NCI-H82 (cell line): ENCODE data around the gene C16orf89.
"Not testable (repeated sequence)": the region's sequence is repeated elsewhere in the genome, so short reads cannot be mapped to it uniquely, and the experiment has no call there.

Experiments
- DNase-seq: peaks from one replicate; lab custom pipeline; 2025; lab: John Stamatoyannopoulos, UW

The C16orf89 gene

DNA sequence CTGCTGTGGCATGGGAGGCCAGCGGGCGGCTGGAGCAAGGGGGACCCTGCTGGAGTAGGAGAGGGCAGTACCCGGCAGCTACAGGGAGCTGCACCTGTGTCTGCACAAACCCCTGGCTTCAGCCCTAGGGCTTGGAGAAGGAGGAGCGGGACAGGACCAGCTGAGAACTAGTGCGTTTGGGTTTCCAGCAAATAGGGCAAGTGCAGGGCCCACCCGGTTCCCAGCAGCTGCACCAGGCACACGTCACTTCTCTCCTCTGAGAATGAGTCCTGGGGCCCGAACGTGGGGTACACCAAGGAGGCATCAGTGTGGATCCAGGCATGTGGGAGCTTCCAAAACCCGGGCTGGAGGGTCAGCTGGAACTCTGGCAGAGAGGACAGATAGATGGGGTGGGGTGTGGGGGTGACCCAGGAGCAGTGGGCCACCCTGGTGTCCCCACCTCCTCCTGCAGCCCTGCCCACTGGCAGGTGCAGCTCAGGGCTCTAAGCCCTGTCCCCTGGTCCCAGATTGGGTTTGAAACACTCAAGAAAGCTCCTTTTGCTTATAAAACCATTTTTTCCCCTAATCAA, 5.6 kb downstream of the C16orf89 start:
- DNase-seq: no peak

DNA sequence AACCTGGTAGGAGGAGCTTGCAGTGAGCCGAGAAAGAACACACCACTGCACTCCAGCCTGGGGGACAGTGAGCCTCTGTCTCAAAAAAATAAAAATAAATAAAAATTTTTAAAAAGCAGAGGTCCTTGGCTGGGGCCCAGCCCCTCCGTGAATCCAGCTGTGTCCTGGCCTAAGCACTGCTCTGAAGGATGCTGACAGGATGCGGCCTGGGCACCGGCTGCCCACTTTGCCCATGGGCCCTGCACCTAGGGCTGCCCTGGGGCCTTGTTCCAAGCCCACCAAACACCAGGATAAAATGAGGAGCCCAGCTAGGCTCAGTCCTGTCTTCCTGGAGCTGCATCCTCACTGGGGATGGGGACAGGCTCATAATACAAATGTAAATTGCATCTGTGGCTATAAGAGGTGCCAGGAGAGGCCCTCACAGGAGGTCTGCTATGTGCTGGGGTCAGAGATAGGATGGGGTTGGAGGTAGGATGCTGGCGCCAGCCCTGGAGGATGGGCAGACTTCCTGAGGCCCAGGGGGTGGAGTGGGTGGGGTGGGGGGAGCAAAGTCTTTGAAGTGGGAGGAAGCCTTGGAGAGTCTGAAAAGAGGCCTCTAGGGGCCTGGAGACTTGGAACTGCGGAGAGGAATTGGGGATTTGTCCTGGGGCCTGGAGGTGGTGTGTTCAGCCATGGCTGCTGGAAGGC, 6.2 kb downstream of the C16orf89 start:
- DNase-seq: no peak

DNA sequence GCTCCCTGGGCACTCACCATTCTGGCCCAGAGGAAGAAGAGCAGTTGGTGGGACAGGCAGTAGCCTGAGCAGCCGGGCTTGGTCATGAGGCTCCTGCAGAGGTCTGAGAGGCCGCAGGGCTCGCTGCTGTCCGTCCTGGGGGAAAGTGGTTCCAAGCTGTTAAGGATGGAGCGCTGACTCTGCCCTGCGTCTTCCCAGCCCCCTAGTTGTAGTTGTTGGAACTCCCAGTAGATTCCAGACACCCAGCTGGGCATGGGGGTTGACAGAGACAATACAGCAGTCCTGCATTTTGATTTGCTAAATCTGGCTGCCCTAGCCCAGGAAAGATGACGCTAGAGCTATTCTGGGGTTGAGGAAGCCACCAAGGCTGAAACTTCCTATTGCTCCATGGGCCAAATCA, 7.3 kb downstream of the C16orf89 start:
- DNase-seq: peak; percentile 45

DNA sequence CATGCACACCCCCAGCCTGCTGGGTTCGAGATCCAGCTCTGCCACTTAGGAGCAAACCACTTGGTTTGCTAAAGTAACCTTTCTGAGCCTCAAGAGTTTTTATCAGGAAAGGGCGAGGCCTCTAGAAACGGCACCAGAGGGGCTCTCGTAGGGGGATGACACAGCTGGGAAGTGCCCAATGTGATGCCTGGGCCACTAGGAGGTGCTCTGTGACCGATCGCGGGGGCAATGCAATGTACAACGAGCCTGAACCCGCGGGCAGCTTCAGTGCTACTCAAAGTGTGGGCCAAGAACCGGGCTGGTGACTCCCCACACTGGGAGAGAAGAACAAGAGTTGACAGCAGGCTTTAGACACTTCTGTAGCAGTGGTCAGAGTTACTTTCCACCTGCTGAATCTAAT, 9.4 kb downstream of the C16orf89 start:
- DNase-seq: peak; percentile 75

GRCh38 chr16:5054876-5055865, 10.6 kb downstream of the C16orf89 start:
- DNase-seq: no peak

DNA sequence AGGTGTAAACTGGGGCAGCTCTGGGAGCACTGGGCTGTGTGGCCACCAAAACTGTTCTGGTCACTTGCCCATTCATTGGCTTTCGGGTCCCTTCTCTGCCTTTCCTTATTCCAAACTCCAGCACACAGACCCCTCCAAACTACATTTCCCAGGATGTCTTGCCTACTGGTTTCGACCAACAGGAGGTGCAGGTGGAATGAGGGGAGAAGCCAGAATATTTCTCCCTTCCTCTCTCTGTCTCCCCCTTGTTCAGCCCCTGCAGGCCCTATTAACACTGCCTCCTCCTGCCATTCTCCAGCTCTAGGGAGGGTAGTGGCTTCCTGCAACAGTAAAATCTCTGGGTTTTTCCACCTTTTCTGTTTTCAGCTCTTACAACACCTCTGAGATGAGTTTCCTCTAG, 18.8 kb downstream of the C16orf89 start:
- no peak for DNase-seq

GRCh38 chr16:5045499-5046115, 20.1 kb downstream of the C16orf89 start:
- no peak for DNase-seq

- not testable (repeated sequence) for DNase-seq
Measured at GRCh38 chr16:5044581-5044980, 21.2 kb downstream of the C16orf89 start.

- DNase-seq: no peak
Measured at GRCh38 chr16:5044011-5044540, 21.7 kb downstream of the C16orf89 start.

DNA sequence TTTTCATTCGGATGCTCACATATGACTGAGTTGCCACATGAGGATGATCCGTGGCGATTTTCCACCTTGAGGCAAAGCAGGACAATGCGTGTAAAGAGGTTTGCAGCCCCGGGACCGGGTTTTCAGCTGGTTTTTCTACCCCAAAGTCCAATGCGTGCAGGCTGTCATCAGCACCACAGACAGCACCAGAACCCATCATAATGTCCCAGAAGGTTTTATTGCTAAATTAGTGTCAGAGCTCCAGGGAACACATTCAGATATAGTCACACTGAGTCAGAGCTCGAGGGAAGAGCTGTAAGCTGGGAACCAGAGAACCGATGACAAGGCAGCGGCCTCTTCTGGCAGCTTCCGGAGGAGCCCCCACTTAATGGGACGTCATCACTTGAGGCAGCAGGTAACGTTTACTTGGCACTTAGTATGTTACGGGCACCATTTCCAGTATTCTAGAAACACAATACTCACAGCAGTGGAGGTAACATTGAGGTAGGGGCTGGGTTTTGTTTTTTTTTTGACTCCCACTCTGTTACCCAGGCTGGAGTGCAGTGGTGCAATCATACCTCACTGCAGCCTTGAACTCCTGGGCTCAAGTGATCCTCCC, 23.1 kb downstream of the C16orf89 start:
- DNase-seq: peak; percentile 55

DNA sequence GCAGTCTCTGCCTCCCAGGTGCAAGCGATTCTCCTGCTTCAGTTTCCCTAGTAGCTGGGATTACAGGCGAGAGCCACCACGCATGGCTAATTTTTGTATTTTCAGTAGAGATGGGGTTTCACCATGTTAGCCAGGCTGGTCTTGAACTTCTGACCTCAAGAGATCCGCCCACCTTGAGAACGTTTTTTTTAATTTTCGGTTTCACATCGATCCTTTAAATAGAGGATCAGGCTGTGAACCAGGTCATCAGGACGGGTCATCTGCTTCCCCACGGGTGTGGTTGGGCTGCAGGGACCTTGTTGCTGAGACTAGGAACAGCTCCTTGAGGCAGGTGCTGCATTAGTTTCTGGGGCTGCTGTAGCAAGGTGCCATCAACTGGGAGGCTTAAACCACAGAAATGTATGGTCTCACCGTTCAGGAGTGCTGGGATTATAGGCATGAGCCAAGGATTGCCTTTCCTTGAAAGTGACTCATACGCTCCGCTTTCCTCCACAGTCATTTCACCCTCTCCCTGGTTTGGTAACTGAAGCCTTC, 24.1 kb downstream of the C16orf89 start:
- DNase-seq: no peak

DNA sequence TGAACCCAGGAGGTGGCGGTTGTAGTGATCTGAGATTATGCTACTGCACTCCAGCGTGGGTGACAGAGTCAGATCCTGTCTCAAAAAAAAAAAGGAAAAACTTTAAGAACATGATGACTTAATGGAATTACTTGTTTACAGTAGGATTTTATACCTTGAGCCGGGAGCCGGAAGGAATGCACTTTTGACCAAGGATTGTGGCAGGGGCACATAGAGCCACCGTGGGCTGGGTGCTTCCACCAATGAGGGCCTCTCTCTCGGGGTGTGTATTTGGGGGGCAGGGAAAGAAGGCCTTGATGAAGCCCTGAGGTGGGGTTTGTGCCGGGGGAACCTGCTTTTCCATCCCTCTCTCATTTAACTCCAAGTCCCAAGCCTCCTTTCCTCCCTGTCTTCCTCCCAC, 25.3 kb downstream of the C16orf89 start:
- DNase-seq: no peak

DNA sequence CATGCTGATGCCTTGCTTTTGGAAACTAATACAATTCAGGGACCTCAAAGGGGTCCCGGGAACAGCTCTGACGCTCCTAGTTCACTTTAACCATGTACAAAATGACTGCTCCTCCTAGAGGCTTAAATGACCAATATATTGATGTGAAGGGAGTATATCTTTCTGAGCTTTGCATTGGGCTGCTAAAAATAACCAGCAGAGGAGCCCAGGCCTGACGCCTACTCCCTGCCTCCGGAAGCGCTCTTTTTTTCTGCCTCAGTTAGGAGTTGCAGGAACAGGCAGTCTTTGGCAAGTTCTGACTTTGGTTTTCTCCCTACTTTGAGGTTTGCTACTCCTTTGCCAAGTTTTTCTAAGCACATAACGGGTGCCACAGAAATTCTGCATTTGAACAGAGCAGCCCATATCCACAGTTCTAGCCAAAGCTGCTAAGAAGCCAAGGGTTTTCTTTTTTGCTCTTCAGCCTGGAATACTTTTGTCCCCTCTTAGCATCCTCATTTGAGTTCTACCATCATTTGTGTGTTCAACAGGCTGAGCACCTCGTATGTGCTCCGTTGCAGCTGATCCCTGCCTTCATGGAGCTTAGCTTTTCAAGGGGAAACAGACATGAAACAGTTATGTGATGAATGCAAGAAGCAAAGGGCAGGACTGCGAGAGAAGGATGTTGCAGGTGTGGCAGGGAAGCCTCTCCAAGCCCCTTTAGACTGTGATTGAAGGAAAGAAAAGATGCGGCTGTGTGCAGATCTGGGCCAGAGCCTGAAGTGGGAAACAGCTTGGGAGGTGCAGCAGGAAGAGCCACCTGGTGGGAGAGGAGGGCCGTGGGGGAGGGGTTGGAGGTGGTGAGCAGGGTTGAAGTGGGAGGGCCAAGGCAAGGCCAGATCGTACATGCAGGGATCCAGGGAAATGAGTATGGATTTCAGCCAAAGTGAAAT, 29.3 kb downstream of the C16orf89 start:
- peak; percentile 23 for DNase-seq

GRCh38 chr16:5035909-5036227, 29.9 kb downstream of the C16orf89 start:
- no peak for DNase-seq

DNA sequence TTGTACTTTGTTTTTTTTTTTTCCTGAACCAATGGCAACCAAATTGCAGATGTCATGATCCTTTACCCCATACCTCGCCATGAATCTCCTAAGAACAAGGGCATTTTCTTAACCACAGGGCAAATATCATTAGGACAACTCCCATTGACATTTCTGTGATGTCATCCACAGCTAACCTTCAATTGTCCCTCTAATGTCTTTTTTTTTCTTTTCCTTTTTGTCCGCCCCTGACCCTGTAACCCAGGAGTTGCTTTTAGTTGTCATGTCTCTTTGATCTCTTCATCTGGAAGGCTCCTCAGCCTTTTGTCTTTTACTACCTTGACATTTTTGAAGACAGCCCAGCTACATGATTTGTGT, 31.6 kb downstream of the C16orf89 start:
- DNase-seq: no peak

DNA sequence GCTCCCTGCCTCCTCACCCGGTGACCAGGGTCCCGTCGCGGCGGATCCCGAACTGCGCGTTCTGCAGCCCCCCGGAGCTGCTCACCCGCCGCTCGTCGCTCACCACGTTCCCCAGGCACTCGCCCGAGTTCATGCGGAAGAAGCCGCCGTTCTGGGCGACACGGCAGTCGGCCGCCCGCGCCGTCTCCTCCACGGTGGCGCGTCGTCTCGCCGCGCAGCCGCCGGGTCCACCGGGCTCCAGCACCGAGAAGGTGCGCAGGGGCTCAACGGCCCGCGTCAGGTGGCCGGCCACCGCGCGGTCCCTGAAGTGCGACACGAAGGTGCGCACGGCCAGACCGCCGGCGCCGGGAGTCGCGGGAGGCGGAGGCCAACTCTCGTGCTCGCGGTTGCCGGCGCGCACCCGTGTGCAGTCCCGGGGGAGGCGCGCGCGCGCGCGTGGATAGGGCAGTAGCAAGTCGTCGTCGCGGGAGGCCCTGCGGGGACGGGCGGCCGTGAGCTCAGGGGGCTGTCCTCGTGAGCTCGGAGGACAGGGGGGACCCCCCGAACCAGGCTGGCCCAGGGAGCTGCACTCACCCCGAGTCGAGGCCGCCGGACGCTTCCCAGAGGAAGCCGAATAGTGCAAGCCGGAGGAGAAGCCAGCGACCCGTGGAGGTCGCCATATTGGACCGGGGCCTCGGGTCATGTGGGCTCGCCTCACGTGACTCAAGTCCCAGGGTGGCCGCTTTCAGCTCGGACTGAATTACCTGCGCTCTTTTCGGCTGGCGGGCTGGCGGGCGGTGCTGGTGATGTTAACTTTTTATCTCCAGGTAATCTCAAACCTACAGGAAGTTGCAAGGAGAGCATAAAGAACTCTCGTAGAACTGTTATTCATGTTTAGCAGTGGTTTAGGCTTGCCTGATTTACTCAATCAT, 32.2 kb downstream of the C16orf89 start, which contains the start of gene NAGPA:
Gene NAGPA, minus strand, starts transcription at position 680 of the 911 bp plus-strand sequence. Its CDS starts 21 bp downstream, at position 659.
- peak; percentile 88 for DNase-seq

- DNase-seq: no peak
Measured at GRCh38 chr16:5032748-5033167, 33.0 kb downstream of the C16orf89 start.

- DNase-seq: no peak
Measured at GRCh38 chr16:5031601-5032000, 34.2 kb downstream of the C16orf89 start.

DNA sequence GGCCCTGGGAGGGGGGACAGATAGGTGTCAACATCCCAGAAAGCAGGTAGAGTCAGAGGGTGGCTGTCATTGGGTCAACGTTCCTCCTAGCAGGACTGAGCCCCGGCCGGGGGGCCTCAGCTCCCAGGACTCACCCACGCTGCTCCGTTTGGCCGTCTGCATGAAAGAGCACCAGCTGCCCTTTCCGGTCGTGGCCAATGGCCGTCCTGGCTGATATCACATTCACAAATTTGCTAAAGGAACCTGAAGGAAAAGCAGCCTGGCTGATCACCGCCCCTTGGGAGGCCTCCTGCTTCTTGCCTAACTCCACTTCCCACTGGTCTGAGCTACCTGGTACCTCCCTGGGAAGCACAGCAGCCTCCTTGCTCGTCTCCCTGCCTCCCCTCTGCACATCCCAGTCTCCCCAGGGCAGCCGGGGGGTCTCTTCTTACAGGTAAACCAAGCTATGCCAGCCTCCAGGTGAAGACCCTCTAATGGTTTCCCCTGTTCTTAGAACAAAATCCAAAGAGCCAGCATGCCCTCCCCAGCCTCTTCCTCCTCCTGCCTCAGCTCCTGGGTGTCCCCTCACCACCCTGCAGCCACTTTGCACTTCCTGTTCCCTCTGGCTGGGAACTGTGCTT, 35.4 kb downstream of the C16orf89 start:
- DNase-seq: no peak
